Thyroid gland (tissue), 4 donors: Measurements from ENCODE around the gene IL21R.

Source experiments
- POLR2A ChIP-seq, 2 donors: fragments of 450-650 bp; IDR thresholded peaks; one replicate each; pipeline ENCODE4 v1.6.1; 2017; ENCODE audit warnings: antibody characterized with exemption in 2 of 2, mild to moderate bottlenecking in 2 of 2, moderate library complexity in 1 of 2
- TF ChIP-seq, protein P1 (sequence below), 6 experiments: fragments of 200-600 bp in 3 of 6; fragments of 450-650 bp in 3 of 6; sonication (generic) in 3 of 6; IDR thresholded peaks; one replicate each; pipeline ENCODE4 v1.5.1; 2016 to 2019; ENCODE audit warnings: antibody characterized with exemption in 6 of 6, mild to moderate bottlenecking in 2 of 6, inconsistent platforms in 1 of 6, moderate library complexity in 1 of 6

GRCh38 chr16:27427538-27427937 is 25.6 kb downstream of the IL21R start:
- TF ChIP-seq, protein P1, sequence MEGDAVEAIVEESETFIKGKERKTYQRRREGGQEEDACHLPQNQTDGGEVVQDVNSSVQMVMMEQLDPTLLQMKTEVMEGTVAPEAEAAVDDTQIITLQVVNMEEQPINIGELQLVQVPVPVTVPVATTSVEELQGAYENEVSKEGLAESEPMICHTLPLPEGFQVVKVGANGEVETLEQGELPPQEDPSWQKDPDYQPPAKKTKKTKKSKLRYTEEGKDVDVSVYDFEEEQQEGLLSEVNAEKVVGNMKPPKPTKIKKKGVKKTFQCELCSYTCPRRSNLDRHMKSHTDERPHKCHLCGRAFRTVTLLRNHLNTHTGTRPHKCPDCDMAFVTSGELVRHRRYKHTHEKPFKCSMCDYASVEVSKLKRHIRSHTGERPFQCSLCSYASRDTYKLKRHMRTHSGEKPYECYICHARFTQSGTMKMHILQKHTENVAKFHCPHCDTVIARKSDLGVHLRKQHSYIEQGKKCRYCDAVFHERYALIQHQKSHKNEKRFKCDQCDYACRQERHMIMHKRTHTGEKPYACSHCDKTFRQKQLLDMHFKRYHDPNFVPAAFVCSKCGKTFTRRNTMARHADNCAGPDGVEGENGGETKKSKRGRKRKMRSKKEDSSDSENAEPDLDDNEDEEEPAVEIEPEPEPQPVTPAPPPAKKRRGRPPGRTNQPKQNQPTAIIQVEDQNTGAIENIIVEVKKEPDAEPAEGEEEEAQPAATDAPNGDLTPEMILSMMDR (IDR thresholded peaks at IDR 0.05), result no peak
- no peak for TF ChIP-seq POLR2A (IDR thresholded peaks at IDR 0.05)
